Body of pancreas (tissue), 4 donors: ENCODE results near the gene SLC25A34.

ENCODE experiments used
- CTCF ChIP-seq, 7 experiments: fragments of 450-650 bp in 4 of 7; fragments of 200-600 bp in 3 of 7; sonication (generic) in 3 of 7; IDR thresholded peaks; one replicate each; pipeline ENCODE4 v1.5.1; 2016 to 2019; ENCODE audit warnings: antibody characterized with exemption in 7 of 7
- POLR2A ChIP-seq, 3 donors: fragments of 450-650 bp; IDR thresholded peaks; one replicate each; pipeline ENCODE4 v1.6.1; 2016; ENCODE audit warnings: antibody characterized with exemption in 3 of 3, mild to moderate bottlenecking in 2 of 3

- TF ChIP-seq CTCF (IDR thresholded peaks at IDR 0.05) (no peak), POLR2A (IDR thresholded peaks at IDR 0.05) (no peak)
Measured at GRCh38 chr1:15744122-15744679, 8.1 kb downstream of the SLC25A34 start.
